ENCODE measurements around the gene AMER1. TPM values are rescaled to one million over a fixed set of nuclear protein-coding genes. Genes with fewer than 3 reads are reported as not detected.

Gene AMER1
- total RNA-seq, 1 donor from 2014 or later: 4.4 TPM

DNA sequence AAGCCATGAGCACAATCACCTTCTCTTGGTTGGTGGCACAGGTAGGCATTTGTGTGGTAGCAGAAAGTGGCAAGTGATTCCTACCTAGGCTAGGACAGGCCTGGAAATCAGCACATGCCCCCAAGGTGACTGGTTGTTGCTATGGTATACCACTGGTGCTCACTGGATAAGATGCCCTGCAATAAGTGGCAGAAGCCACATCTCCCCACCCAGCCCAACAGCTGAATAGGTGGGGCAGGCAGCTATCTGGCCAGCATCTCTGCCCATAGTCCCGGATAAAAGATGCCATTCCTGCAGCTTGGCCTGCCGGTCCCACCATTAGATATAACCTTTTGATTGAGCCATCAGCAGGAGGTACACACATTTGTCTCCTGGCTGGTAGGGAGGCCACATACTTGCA, 21.1 kb downstream of the AMER1 start:
- no peak for DNase-seq (ENCODE audit: low read depth)

DNA sequence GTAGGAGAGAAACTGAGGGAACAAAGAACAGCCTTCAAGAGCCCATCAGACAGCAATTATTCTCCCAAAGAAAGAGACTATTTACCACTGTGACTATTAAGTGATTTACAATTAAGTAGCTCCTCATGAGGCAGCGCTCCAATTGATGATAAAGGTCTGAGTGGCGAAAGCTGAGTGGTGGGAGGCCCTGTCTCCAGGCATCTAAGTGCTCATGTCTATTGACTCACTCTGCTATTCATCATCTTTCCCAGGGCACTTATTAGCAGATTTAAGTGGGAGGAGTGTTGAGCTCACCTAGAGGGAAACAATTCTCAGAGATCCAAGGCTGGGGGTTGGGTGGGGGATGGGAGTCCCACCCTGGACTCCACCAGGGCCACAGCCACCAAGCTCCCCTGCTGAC, 23.3 kb downstream of the AMER1 start:
- no peak for DNase-seq (ENCODE audit: low read depth)

DNA sequence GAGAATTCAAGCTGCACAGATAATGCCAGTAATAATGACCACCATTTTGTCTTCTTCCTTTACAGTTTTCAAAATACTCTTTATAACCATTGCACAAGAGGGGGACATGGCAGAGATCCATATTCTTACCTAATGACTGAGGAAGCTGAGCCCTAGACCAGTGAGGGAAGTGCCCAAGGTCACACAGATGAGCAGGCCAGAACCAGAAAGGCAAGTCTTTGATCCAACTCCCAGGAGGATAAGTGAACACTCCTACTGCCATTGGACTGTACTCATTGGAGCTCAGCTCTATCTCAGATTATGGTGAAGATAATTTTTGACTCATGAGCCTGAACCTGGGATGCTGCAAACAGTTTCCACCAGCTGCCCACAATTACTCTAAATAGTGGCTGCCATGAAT, 28.6 kb downstream of the AMER1 start:
- DNase-seq (ENCODE audit: low read depth): no peak

DNA sequence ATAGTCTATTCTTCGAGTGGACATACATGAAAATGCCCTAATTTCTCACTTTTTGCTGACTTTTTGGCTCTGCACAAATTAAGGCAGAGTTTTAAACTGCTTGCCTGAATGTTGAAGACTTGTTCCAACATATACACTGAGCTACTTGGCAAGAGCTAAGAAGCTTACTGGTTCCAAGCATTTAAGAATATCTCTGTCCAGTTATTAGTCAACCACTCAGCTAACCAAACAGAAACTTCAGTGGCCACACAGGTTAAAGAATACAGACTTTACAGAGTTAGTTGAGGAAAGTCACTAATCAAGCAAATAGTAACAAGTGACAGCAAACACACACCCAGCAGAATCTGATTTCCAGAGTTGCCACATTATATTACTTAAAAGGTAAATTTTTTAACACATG, 35.5 kb downstream of the AMER1 start:
- no peak for DNase-seq (ENCODE audit: low read depth)

DNA sequence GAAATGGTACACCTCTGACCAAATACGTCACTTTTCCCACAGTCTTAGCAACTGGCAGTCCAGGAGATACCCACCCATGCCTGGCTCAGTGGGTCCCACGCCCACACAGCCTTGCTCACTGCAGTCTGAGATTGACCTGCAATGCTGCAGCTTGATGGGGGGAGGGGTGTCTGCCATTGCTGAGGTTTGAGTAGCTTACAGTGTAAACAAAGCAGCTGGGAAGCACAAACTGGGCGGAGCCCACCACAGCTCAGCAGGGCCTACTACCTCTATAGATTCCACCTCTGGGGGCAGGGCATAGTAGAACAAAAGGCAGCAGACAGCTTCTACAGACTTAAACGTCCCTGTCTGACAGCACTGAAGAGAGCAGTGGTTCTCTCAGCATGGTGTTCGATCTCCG, 52.7 kb downstream of the AMER1 start:
- DNase-seq (ENCODE audit: low read depth): no peak

DNA sequence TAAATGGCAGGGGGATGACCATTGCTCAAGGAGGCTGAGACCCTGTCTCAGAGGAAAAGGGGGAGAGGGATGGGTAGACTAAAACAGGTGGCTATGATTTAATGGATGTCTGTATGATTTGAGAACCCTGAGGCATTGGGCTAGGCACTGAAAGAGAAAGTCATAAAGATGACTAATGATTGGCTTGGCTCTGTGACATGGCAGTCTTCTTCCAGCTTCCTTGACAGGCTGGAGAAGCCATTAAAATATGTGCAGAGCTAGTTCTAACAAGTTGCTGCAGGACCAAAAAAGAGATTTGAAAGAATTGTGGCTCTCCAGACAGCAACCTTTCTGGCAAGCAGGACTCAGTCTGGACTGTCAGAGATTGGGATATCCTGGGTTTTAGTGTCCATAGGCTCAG, 53.6 kb downstream of the AMER1 start:
- no peak for DNase-seq (ENCODE audit: low read depth)

DNA sequence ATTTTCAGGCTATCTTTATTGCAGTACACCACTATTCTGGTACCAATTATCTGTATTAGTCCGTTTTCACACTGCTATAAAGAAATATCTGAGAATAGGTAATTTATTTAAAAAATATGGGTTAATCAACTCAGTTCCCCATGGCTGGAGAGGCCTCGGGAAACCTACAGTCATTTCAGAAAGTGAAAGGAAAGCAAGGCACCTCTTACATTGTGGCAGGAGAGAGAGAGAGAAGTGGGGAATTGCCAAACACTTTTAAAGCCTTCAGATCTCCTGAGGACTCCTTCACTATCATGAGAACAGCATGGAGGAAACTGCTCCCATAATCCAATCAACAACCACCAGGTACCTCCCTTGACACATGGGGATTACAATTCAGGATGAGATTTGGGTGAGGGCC, 54.7 kb downstream of the AMER1 start:
- DNase-seq (ENCODE audit: low read depth): no peak

Other genes with a start within 250 kb of the AMER1 start
- not detected in 2 replicates for gene ASB12, start 24.9 kb upstream of the AMER1 start, total RNA-seq
- gene MTMR8, start 189.7 kb upstream of the AMER1 start, total RNA-seq: 1.1 and 1.4 TPM in 2 replicates

All from renal cortical epithelial cell (primary cell).